Mucosa of descending colon (tissue), 3 donors: ENCODE results near the gene FIG4. TPM values are rescaled to one million over a fixed set of nuclear protein-coding genes. Genes with fewer than 3 reads are reported as not detected.

Experiments used
- ATAC-seq: fragments of 200-7000 bp; cut with Tn5 transposase; one replicate; pipeline ENCODE4 v1.9.1; 2020; ENCODE audit warnings: mild to moderate bottlenecking, moderate library complexity
- DNase-seq, 3 donors: peaks; one replicate each; pipeline ENCODE4 v3.0.0-alpha.2; 2020
- H3K36me3 ChIP-seq: fragments of 200-600 bp; one replicate; pipeline ENCODE4 v1.8.0; 2021; ENCODE audit warnings: low read depth, mild to moderate bottlenecking
- H3K4me1 ChIP-seq: fragments of 200-600 bp; one replicate; pipeline ENCODE4 v1.8.0; 2021; ENCODE audit warnings: low read depth, mild to moderate bottlenecking
- H3K4me3 ChIP-seq: fragments of 200-600 bp; one replicate; pipeline ENCODE4 v1.8.0; 2021; ENCODE audit warnings: mild to moderate bottlenecking
- H3K9me3 ChIP-seq: fragments of 200-600 bp; one replicate; pipeline ENCODE4 v1.8.0; 2021; ENCODE audit warnings: mild to moderate bottlenecking
- intact Hi-C, 2 donors: fragments of 100-400 bp; cut with DNase I in 1 of 2; cut with micrococcal nuclease in 1 of 2; formaldehyde crosslinking; loops; one replicate each; pipeline versions ENCODE4 v1.11.0 to v1.11.1; 2022; cut with DNase I, micrococcal nuclease
- total RNA-seq, 3 donors: library from RNA; stranded (reverse); fragmentation: NEBNext Ultra II Directional in 2 of 3; extraction: Animal tissue kit (Norgen Biotek cat#: 25700) in 2 of 3; gene quantifications; one replicate each; pipeline versions ENCODE4 v1.2.1 to v1.2.4, GENCODE V29; 2021 to 2023
- TF ChIP-seq, protein P1 (sequence below): fragments of 200-600 bp; IDR thresholded peaks from one replicate; pipeline ENCODE4 v1.8.0; 2022; ENCODE audit warnings: antibody characterized with exemption, mild to moderate bottlenecking
- donor health status: DM: no; HTN: no; CAD: no; lungs with moderate emphysema.
- donor health status: DM: no; HTN: no; CAD: no.
- donor health status: DM: no; HTN: yes; CAD: no.

Gene FIG4
- total RNA-seq, 3 donors from 2014 or later, result 14.9 to 18.6 (median 15.9) TPM

DNA sequence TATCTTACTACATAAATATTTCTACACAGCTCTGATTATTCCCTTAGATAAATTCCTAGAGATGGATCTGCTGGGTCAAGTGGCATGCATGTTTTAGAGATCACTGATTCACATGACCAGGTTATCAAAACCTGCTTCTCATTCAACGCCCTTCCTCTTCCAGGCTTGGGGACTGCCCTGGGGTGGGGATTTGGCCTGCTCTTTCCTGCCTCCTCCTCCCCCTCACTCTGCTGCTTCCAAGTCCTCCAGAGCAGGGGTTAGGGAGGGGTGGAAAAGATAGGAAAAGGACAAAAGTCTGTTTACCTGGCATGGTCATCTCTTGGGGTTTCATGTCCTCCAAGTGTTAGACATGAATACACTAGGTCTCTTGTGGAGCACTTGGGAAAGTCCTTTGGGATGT lies 181.5 kb downstream of the FIG4 start:
- Histone ChIP-seq H3K4me3 (no peak overlapping the region), H3K36me3 (no peaks in the 10 kb centered on the region), H3K4me1 (no peaks in the 10 kb centered on the region), H3K9me3 (no peaks in the 10 kb centered on the region)
- TF ChIP-seq, protein P1, sequence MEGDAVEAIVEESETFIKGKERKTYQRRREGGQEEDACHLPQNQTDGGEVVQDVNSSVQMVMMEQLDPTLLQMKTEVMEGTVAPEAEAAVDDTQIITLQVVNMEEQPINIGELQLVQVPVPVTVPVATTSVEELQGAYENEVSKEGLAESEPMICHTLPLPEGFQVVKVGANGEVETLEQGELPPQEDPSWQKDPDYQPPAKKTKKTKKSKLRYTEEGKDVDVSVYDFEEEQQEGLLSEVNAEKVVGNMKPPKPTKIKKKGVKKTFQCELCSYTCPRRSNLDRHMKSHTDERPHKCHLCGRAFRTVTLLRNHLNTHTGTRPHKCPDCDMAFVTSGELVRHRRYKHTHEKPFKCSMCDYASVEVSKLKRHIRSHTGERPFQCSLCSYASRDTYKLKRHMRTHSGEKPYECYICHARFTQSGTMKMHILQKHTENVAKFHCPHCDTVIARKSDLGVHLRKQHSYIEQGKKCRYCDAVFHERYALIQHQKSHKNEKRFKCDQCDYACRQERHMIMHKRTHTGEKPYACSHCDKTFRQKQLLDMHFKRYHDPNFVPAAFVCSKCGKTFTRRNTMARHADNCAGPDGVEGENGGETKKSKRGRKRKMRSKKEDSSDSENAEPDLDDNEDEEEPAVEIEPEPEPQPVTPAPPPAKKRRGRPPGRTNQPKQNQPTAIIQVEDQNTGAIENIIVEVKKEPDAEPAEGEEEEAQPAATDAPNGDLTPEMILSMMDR, result no peak
- intact Hi-C loops, result no loop called here
- DNase-seq (no peak), ATAC-seq (no peak)

DNA sequence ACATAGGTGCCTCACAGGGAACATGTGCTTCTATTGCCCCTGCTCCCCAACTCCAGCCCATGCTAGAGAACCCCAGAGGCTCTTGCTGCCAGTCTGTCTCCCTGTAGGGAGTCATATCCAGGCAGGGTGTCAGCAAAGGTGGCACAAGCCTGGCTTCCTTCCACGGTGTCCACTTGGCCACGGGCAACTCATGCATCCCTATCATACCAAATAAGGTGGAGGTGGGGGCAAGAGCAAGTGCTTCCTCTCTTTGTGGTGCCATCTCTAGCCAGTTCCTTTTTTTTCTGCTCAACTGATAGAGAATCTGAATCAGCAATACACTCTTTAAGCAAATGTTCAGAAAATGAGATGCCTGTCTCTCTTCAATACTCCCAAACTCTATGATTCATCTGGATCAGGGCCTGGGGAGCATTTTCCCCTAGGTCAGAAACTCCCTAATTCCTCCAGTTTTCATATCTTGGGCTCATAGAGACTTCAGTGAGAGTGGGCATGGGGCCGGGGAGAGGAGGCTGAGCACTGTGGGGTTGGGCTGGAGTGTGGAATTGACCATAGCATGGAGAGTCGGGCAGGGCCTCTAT lies 182.0 kb downstream of the FIG4 start:
- DNase-seq (no peak), ATAC-seq (no peak)
- TF ChIP-seq, protein P1, result no peak
- Histone ChIP-seq H3K36me3 (no peaks in the 10 kb centered on the region), H3K9me3 (no peaks in the 10 kb centered on the region), H3K4me3 (no peak overlapping the region), H3K4me1 (no peaks in the 10 kb centered on the region)
- intact Hi-C loops, result no loop called here

DNA sequence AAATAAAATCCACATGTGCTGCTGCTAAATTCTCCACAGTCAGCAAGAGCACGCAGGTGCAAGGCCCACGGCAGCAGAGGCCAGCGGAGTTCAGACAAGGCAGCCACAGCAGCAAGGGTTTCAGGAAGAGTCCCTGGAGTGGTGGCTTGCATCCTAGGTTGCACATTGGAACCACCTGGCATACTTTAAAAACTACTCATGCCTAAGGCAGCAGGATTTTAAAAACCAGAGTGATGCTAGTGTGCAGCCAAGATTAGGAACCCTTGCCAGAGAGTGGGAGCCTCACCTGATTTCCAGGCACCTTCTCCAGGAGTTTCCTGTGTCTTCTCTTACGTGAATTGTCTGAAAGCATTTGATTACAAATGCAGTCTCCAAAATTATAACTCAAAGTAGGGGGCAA lies 183.0 kb downstream of the FIG4 start:
- no peak for ATAC-seq
- TF ChIP-seq, protein P1, result no peak
- intact Hi-C loops, result no loop called here
- H3K36me3 ChIP-seq, result no peaks in the 10 kb centered on the region
- no peaks in the 10 kb centered on the region for H3K9me3 ChIP-seq
- no peak for DNase-seq
- no peak overlapping the region for H3K4me3 ChIP-seq
- no peaks in the 10 kb centered on the region for H3K4me1 ChIP-seq

DNA sequence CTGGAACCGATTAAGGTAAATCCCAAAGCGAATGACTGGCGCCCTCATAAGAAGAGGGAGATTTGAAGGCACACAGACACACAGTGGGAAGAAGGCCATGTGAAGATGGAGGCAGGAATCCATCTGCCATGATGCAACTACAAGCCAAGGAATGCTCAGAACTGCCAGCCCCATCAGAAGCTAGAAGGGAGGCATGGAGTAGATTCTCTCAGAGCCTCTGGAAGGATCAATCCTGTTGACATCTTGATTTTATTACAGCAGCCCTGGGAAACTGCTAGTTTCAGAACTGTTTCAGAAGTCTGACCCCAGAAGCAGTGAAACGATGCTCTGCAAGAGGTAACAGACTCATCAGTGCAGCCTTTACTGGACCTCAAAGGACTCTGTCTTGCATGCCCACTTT lies 183.5 kb downstream of the FIG4 start:
- intact Hi-C loops, result no loop called here
- no peaks in the 10 kb centered on the region for H3K36me3 ChIP-seq
- no peak for ATAC-seq
- H3K4me3 ChIP-seq, result no peak overlapping the region
- no peaks in the 10 kb centered on the region for H3K9me3 ChIP-seq
- H3K4me1 ChIP-seq, result no peaks in the 10 kb centered on the region
- TF ChIP-seq, protein P1, result no peak
- no peak for DNase-seq

Other genes with a start within 250 kb of the FIG4 start
- 10 to 100 TPM; 43.1 to 72.9 (median 57.8) TPM for gene MICAL1, start 235.5 kb upstream of the FIG4 start, total RNA-seq
- 1 to 10 TPM; 6.5 to 7.7 (median 6.9) TPM for gene ZBTB24, start 208.1 kb upstream of the FIG4 start, total RNA-seq
- gene AK9, start 94 bp upstream of the FIG4 start, total RNA-seq, result 10 to 100 TPM in 2 of 3 donors, 1 to 10 TPM in 1; 7.2 to 15.0 (median 10.9) TPM